ENCODE data around the gene ATMIN.

GRCh38 chr16:81026429-81026828 lies 9.2 kb upstream of the ATMIN start:
- no peak for TF ChIP-seq CTCF (IDR thresholded peaks at IDR 0.05; ENCODE audit: low read depth, low read length)
- TF ChIP-seq EZH2phosphoT487 (IDR thresholded peaks at IDR 0.05; ENCODE audit: low read depth), result no peak

Data from OCI-LY3 (cell line).